NB4 (cell line): ENCODE results near the gene GALNTL6.

Experiments used
- CTCF ChIP-seq: IDR thresholded peaks from one replicate; pipeline ENCODE4 v1.5.1; 2012; ENCODE audit warnings: low read depth, low read length
- MYC ChIP-seq: IDR thresholded peaks from 2 replicates; pipeline ENCODE4 v1.6.1; 2011; ENCODE audit warnings: low read depth, low read length
- POLR2A ChIP-seq: IDR thresholded peaks from 2 replicates; pipeline ENCODE4 v1.6.1; 2011; ENCODE audit warnings: mild to moderate bottlenecking; ENCODE audit not compliant: insufficient read length; ENCODE audit errors: extremely low read depth
- TF ChIP-seq, protein P1 (sequence below): IDR thresholded peaks from 2 replicates; pipeline ENCODE4 v1.6.1; 2011; ENCODE audit warnings: low read depth, low read length

- TF ChIP-seq CTCF: no peak
- TF ChIP-seq, protein P1, sequence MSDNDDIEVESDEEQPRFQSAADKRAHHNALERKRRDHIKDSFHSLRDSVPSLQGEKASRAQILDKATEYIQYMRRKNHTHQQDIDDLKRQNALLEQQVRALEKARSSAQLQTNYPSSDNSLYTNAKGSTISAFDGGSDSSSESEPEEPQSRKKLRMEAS: no peak
- TF ChIP-seq POLR2A: no peak
- TF ChIP-seq MYC: no peak
Observed at GRCh38 chr4:172898715-172899114, 1085.5 kb downstream of the GALNTL6 start.
